Activated T-cell treated with anti-CD3 and anti-CD28 coated beads for 48 hours (primary cell): ENCODE measurements around the gene KCNK16.
"Not testable (repeated sequence)": the region's sequence is repeated elsewhere in the genome, so short reads cannot be mapped to it uniquely, and the experiment has no call there.

Source experiments
- DNase-seq: peaks from one replicate; pipeline ENCODE4 v3.0.0-alpha.2; 2020; ENCODE audit warnings: low read depth

Gene KCNK16

DNA sequence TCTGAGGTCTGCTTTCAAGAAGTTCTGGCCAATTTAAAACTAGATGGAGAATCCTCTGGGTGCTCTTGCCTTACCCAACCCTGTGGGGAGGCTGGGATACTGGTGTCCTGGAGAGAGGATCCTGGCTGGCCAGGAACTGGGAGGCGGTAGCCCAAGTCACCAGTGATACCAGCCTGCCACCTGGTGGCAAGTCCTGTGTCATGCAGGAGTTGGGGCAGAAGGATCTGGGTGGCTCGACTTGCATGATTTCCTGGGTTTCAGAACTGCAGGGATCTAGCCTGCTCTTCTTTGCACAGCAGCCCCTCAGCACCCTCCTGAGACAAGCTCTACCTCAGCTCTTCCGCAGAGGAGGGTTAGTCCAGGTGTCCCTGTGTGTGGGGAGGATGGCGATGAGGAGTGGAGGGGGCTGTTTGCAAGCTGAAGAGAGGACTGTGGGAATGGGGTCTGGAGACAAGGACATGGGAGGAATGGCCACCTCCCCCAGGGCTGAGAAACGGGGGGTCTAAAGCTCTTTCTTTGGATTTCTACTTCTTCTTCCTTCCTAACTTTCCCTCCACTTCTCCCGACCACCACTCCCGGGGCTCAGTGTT is 12.5 kb downstream of the KCNK16 start:
- peak; percentile 52 for DNase-seq

DNA sequence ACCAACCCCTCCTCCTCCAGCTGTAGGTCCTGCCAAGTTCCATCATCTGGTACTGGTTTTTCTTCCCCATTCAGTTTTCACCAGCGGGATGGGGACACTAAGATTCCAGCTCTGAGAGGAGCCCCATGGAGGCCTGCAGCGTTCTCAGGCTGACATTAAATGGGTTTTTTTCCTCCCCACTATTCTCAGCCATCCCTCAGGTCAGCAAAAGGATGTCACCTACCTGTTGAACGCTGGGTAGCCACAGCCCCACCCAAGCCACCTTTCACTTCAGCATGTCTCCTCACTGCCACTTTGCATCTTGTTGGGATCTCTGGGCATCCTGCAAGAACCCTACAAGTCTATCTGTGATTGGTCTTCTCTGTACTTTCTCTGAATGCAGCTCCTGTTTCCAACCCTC is 15.0 kb downstream of the KCNK16 start:
- DNase-seq, result no peak

DNA sequence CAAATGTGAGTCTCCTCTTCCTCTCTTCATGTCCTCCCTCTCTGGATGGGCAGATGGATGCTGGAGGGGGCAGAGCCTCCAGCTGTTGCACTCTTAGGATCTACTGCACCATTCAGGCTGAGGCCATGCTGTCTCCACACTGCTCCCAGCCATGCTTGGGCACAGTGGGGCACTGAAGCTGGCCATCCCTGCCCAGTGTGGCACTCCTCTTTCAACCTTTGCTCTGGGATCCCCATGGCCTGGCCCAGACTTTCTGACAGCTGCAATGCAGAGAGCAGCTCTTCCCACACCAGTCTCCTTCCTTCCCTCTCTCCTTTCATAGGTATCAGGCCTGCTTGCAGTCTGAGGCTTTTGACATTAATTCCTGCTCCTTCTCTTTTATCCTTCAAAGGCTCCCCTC is 17.6 kb downstream of the KCNK16 start:
- no peak for DNase-seq

DNA sequence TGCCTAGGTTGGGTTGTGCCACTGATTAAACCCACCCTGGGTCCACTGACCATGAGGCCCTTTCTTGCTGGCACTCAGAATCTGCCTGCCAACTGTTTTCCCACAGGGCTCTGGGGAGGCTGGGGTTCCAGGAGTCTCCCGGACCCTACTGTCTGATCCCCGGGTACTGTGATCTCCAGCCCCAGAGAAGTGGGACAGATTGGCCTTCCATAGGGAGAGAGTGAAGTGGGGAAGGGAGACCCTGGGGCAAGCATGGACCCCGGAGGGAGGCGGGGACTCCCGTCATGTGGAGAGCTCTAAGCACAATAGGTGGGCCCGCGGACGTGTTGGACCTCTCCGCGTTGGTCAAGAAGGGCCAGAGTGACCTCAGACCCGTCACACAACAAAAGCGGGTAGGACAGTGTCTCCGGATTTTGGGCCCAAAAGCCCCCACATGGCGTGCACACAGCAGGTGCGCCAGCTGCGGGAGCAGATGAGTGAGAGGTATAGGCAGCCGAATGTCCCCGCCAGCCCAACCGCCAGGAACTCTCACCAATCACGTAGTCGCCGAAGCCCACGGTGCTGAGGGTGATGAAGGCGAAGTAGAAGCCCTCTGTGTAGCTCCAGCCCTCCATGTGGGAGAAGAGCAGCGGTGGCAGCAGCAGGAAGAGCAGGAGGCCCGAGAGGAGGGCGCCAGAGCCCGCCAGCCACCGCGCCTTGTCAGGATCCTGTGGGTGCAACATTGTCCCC is 18.9 kb downstream of the KCNK16 start:
- DNase-seq, result no peak

DNA sequence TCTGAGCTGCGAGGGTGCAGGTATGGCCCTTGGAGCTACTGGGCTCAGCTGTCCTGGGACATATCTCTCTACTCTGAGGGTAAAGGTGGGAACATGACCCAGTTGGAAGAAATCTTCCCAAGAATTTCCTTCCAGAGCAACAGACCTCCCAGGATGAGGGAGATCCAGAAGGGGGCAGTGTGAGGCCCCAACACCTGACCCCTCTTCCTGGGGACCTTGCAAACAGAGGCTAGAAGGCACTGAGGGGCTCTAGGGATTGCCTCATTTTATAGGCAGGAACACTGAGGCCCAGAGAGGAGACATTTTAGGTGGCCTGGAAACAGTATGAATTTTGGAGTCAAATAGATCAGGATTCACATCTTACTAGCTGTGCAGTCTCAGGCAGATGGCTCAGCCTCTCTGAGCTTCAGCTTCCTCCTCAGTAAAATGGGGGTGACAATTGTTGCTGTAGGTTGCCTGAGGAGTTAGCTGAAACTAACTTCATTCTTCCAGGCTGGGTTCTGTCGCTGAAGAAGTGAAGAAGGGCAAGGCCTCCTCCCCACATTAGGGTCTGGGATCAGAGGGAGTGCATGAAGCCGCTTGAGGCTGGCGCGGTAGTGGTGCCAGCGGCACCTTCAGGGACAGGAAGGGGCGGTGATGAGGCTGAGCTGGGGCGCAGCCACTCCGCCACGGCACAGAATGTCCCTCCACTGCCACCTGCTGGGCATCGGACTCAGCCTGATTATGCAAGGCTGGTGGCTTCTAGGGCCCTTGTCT is 19.7 kb downstream of the KCNK16 start:
- peak; percentile 84 for DNase-seq

DNA sequence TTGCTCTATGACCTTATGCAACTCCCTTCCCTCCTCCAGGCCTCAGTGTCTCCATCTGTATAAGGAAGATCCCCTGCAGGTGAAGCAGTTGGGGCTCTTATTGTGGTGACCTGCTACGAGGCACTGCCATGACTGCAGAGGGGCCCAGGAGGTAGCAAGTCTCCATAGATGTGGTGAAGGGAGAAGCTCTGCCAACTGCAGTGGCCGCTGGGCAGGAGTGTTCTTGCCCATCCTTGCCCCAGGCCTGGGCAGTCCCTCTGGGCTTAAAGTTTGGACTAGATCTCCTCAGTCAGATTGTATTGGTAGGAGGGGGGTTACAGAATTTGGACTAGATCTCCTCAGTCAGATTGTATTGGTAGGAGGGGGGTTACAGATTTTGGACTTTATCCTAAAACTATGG is 20.5 kb downstream of the KCNK16 start:
- no peak for DNase-seq

DNA sequence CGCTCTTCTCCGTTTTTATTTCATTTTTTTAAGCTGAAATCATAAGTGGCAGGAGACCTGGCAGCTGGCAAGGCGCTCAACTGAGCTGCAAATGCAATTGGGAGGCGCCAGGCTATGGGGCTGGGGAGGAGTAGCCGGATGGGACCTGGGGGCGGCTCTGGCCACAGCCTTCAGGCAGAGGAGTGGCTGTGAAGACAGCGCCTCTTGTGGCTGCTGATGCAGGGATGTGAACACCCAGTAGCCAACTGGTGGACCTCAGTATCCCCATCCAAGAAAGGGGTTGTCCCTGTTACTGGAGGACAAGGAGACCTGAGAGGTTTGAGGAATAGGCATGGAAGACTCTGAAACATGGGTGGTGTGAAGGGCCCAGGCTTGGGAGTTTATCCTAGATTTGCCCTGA is 20.9 kb downstream of the KCNK16 start:
- no peak for DNase-seq

DNA sequence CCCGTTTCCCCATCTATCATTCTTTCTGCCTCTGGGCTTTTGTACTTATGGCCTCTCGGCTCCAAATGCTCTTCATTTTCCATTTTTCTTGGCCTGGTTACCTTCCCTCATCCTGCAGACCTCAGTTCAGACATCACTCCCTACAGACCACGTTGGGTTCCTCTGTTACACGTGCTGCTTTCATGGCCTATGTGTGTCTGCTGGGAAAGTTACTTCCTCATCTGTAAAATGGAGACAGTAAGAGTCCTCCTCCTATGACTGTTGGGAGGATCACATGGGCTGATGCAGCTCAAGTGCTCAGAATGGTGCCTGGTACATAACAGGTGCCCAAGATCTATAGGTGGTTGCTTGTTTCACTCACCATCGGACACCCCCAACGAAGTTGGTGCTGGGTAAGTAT is 21.8 kb downstream of the KCNK16 start:
- no peak for DNase-seq

DNA sequence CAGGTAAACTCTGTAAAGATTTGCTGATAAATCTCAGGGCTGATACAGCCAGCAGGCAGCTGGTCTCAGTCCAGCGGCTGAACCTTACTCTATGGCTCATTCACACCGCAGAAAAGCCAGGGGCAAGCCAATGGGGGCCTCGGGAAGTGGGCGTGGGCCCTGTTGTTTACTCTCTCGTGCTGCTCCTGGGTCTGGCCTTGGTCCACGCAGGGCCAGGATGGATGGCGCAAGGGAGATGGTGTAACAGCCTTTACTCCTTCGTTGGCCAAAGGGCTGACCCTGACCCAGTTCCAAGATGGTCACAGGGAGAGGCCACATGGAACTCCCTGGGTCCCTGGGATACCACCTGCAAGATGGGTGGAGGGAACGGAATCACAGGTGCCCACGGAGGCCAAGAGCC is 24.4 kb downstream of the KCNK16 start:
- DNase-seq, result no peak

DNA sequence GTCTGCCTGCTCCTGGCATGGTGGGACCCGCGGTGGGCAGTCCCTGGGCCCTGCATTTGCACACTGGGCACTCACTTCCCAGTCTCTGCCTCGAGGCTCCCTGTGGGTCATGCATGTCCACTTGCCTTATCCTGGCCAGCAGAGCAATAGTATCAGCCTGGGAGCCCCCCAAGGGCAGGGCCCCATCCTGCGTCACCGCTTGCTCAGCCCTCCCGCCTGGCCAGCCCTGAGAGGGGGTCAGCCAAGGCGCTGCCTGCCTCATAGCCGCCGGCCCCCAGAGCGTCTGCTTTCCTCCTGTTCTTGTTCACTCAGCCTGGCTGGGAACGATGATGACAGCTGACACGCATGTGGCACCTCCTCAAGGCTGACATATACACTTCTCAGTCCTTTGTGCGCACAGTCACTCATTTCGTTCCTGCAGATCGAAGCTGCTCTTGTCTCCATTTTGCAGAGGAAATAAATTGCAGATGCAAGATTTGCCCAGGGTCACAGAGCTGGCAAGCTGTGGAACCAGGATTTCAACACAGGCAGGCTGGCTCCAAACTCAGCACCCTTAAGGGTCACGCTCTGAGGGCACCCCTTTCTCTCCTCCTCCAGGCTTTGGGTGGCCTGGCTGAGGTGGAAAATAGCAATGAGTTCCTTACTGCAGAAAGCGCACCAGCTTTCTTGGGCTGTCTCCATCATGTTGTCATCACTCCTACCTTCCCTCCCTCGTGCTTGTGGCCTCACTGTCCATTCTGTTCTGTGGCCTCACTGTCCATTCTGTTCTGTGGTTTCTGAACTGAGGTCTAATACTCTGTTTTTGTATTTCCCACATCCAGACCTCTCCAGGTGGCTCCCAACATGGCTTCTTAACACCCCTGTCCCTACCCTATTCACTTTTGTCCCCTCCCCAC is 25.5 kb downstream of the KCNK16 start:
- DNase-seq, result no peak

DNA sequence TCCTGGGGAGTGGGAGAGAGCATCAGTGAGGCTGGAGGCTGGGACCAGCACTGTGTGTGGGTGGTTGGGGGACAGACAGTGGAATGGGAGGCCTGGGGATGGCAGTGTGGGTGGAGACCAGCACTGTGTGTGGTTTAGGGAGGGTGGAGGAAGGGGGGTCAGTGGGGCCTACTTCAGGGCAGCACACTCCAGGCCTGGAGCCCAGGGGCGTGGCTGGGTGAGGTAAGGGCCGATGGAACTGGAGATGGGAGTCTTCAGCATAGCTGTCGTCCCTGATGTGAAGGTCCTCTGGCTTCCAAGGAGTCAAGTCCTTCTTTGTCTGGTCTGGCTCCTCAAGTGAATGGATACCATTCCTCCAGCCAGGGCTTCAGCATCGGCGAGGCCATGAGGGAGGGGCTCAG is 26.9 kb downstream of the KCNK16 start:
- DNase-seq, result no peak

DNA sequence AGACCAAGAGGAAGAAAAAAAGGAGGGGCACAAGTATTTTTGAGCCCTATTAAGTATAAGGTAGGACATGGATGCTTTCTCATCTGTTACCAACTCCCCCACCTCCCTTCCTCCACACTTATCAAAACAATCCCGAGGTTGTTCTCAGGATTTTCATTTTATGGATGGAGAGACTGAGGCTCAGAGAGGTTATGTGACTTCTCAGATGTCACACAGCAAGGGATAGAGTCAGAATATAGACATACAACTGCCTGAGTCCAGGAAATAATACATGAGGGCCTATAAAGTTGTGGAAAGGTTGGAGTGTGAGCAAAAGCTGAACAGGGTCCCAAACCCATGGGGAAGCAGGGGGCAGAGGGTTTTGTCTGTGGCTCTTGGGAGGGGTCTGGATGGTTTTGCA is 27.6 kb downstream of the KCNK16 start:
- no peak for DNase-seq

DNA sequence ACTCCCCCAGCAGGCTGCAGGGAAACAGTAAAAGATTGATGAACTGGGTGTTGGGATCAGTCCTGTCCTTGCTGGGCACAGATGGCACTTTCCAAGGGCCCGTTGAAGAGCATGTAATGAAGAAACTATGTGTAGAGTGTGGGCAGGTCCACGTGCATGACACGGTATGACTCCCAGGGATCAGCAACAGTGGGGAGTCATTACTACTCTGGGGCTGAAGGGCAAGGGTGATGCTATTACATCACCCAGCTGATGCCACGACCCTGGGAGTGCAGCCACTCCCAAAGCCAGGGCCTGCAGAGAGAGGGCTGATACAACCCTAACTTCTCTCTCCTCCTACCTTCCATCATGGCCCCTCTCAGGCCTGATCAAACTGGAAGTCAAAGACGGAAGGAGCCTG is 28.4 kb downstream of the KCNK16 start:
- DNase-seq, result no peak

DNA sequence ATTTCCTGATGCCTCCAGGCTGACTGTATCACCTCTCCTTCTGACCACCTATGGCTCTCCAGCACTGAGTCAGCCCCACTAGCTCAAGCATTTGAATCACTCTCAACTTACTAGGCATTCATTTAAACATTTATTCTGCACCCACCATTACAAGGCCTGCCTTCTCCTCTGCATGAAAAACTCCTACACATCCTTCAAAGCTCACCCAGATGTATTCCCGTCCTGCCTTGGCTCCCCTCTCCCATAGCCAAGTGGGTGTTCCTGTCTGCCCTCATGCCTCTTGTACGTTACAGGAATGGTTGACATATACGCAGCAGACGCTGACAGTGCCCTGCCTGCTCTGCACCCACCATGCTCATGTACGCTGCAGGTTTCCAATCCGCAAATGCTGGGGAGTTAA is 29.9 kb downstream of the KCNK16 start:
- DNase-seq, result no peak

DNA sequence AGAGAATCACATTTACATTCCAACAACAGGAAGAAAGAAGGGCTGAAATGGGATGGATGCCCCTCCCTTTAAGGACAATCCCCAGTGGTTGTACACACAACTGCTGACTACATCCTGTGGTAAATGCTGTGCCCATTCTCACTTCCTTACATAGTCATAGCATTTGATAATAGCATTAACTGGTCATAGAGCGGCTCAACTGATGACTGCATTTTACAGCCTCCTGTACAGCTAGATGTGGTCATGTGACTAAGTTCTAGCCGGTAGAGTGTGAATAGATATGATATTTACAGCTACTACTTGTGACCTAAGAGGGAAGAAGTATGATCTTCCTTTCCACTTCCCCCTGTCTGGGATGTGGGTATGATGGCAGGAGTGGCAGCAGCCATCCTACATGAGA is 33.0 kb downstream of the KCNK16 start:
- no peak for DNase-seq

DNA sequence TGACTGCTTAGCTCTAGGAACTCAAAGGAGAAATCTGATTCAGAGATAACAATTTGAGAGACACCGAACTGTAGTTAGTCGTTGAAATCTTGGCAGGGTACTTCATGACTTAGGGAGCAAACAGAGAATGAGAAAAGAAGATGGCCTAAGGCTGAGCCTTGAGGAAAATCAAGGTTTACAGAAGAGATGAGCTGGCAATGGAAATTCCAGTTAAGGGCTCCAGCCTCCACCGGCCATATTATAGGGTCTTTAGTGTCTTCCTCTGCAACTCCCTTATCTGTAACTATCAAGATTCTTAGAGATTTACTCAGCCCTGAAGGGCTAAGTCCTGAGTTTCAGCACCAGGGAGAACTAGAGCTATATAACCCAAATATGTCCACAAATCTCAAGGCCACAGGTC is 34.9 kb downstream of the KCNK16 start:
- DNase-seq, result no peak

DNA sequence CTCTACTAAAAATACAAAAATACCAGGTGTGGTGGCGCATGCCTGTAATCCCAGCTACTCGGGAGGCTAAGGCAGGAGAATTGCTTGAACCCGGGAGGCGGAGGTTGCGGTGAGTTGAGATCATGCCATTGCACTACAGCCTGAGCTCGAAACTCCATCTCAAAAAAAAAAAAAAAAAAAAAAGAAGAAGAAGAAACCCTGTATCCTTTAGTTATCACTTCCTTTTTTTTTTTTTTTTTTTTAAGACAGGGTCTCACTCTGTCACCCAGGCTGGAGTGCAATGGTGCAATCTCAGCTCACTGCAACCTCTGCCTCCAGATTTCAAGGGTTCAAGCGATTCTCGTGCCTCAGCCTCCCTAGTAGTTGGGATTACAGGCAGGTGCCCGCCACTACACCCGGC is 35.9 kb downstream of the KCNK16 start:
- DNase-seq, result not testable (repeated sequence)

DNA sequence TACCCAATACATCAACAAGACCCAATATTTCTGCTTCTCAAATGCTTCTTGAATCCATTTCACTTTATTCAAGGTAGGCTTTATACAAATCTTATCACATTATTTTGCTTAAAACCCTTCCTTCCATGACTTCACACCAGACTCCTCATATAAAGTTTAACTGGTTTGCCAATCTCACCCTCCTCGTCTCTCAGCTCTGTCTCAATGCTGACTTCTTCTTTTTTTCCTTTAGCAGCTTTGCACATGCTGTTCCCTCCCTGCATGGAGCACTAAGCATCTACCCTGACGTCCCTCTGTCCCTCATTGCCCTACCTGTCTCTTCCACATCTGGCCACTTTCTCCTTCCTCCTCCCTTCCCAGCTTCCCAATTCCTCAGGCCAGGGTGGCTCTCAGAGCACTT is 39.7 kb downstream of the KCNK16 start:
- DNase-seq, result no peak

DNA sequence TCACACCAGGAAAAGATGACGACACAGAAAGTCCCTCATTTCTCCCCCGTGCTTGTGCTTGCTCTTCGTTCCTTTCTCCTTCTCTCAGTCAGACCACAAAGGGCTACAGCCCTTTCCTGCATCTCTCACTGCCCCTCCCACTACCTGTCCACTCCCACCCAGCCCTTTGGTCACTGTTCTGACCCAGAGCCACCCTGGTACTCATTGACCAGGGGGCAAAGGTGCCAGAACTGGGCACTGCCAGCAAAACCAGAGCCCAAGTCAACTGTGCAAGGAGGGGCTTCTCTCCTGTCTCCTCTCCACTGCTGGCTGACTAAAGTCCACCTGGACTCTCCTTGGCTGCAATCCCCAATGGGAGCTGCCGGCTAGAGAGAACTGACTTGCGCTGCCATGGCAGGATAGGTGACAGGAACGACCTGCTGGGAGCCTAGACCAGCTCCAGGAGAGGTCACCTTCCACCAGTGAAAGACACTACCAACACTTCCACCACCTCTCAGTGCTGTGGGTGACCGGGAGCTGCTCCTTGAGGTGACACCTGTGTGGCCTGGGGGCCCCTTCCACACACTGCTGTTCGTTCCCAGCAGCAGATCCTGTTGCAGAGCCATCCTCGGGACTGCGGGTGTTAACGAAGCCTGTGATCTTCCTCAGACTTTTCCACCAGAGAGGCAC is 41.1 kb downstream of the KCNK16 start:
- DNase-seq, result no peak

DNA sequence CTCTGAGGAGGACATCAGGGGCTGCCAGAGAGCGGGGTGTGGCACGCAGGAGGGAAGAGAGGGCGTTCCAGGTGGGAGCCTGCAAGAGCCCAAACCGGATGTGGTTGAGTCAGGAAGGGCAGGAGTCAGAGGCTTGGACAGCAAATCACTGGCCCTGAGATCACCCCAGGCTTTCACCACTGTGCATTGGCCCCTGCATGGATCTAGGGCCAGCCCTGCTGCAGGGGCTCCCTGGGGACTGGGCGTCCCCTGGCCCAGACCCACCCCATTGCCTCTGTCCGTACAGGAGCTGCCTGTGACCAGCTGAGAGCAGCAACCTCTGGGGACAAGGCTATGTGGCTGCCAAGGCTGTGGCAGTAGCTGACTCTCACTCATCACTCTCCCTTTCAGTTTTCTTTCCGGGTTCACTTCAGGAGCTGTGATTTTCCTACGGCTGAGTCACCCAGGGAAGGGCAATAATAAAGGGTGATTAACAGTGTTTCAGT is 42.2 kb downstream of the KCNK16 start:
- no peak for DNase-seq

DNA sequence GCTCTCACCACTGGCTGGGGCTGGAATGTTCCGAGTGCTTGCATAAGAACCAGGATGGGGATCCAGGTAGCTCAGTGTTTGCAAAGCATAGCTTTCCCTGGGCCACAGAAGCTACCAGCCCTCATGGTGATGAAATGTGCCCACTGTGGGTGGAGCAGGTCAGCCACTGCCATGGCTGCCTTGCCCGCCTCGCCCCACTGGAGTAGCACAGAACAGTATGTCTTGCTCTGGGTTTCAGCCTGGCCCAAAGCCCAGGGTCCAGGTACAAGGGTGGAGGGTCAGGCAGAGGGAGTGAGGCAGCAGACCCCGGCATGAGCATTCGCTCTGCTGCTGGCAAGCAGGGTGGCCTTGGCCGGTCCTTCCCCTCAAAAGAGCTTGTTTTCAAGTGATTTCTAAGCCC is 43.0 kb downstream of the KCNK16 start:
- DNase-seq, result no peak
